ENCODE results near the gene SATB2. TPM values are rescaled to one million over a fixed set of nuclear protein-coding genes. Genes with fewer than 3 reads are reported as not detected.
A peak's percentile ranks its signal among the peaks of the same experiment; 100 is the strongest.

The SATB2 gene
- total RNA-seq: under 1 TPM in 1 of 2 experiments, not detected in 1; 0.14 TPM

DNA sequence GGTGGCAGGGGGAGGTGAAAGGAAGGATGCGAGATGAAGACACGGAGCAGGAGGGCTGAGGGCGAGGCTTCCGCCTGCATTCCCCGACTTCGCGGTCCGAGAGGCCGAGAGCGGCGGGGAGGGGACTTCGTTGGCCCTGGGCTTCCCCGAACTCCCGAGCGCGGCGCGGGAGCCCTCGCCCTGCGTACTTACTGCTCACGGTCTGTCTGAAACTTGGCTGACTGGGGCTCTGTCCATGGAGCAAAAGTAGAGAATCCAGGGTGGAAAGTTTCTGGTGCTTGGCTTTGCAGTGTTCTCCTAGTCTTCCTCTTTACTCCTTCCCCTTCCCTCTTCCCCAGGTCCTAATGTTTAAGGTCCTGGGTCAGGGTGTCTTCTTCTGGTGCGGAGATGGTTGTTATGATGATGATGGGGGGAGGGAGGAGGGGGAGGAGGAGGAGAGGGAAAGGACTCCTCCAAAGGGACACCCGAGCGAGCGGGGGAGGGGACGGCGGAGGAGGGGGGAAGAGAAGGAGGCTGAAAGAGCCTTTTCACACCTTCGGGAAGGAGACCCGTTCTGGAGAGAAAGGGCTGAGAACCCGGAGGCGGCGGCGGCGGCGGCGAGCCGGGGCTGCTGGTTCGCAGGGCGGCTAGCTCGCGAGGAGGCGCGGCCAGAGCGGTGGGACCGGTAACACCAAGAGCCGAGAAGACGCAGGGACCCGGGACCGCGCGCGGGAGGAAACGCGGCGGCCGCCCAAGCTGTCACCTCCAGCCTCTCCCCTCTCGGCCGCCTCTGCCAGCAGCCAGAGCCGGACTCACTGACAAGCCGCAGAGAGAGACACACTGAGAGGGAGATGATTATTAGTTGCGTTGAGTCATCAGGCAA is at the start of gene SATB2:
TSS of gene SATB2 (minus strand) at position 793 of the 862 bp plus-strand sequence. CDS start 1,902 bp downstream, outside the sequence.
- H3K36me3 Mint-ChIP-seq (ENCODE audit: low read depth): no peaks in the 10 kb centered on the region
- DNase-seq (peak; percentile 45), ATAC-seq (peak; percentile 60)
- peaks cover 22% of the 10 kb centered on the region for H3K4me1 Mint-ChIP-seq (ENCODE audit: low read depth)
- H3K9me3 Mint-ChIP-seq: no peaks in the 10 kb centered on the region
- peaks cover 53% of the 10 kb centered on the region for H3K27me3 Mint-ChIP-seq
- CTCF ChIA-PET: interaction anchor here (1.0 kb wide), 1 partner anchor 7 kb away, joined by 4 read pairs; no protein-coding TSS in a partner anchor
- peak within 1 kb of the TSS; percentile 83 for H3K4me3 Mint-ChIP-seq
- no peak within 1 kb of the TSS for H3K27ac Mint-ChIP-seq
- intact Hi-C loops (cut with micrococcal nuclease): no loop called here
- POLR2A ChIA-PET: no interaction called here
- TF ChIP-seq, protein P1, sequence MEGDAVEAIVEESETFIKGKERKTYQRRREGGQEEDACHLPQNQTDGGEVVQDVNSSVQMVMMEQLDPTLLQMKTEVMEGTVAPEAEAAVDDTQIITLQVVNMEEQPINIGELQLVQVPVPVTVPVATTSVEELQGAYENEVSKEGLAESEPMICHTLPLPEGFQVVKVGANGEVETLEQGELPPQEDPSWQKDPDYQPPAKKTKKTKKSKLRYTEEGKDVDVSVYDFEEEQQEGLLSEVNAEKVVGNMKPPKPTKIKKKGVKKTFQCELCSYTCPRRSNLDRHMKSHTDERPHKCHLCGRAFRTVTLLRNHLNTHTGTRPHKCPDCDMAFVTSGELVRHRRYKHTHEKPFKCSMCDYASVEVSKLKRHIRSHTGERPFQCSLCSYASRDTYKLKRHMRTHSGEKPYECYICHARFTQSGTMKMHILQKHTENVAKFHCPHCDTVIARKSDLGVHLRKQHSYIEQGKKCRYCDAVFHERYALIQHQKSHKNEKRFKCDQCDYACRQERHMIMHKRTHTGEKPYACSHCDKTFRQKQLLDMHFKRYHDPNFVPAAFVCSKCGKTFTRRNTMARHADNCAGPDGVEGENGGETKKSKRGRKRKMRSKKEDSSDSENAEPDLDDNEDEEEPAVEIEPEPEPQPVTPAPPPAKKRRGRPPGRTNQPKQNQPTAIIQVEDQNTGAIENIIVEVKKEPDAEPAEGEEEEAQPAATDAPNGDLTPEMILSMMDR (IDR thresholded peaks at IDR 0.05): no peak

DNA sequence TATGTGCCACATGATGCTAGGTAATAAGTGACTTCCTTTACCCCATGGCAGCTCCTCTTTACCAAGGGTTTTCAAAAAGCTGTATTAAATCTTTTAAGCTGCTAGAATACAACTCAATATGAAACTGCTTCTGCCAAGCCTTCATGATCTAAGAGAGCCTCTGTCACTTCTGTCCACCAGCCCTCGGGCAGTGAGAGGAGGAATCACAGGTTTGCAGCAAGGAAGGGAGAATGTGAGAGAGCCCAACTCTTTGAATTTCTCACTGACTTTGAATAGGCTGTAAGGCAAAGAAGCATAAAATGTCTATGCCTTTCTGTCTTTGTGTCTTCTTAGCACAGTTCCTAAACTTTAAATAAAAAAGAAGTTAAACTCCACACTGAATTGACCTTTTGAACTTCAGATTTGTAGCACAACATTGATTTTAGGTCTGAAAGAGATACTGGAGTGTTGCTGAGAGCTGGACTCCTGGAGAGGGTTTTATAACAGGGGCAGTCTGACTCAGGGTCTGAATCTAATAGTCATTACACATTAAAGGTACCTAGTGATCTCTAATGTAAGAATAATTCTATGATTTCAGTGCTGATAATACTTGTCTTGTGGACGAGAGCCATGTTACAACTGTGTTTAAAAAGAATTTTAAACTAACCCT is 48.1 kb upstream of the SATB2 start:
- TF ChIP-seq, protein P1 (IDR thresholded peaks at IDR 0.05): no peak
- H3K9me3 Mint-ChIP-seq: no peaks in the 10 kb centered on the region
- intact Hi-C loops (cut with micrococcal nuclease): no loop called here
- no peak overlapping the region for H3K27ac Mint-ChIP-seq
- H3K36me3 Mint-ChIP-seq (ENCODE audit: low read depth): no peaks in the 10 kb centered on the region
- no peak overlapping the region for H3K4me3 Mint-ChIP-seq
- no peaks in the 10 kb centered on the region for H3K4me1 Mint-ChIP-seq (ENCODE audit: low read depth)
- ChIA-PET POLR2A (no interaction called here), CTCF (interaction anchor here (1.0 kb wide), 1 partner anchor 17 kb away, joined by 4 read pairs; no protein-coding TSS in a partner anchor)
- H3K27me3 Mint-ChIP-seq: peaks cover 9% of the 10 kb centered on the region
- no peak for ATAC-seq
- DNase-seq: no peak

DNA sequence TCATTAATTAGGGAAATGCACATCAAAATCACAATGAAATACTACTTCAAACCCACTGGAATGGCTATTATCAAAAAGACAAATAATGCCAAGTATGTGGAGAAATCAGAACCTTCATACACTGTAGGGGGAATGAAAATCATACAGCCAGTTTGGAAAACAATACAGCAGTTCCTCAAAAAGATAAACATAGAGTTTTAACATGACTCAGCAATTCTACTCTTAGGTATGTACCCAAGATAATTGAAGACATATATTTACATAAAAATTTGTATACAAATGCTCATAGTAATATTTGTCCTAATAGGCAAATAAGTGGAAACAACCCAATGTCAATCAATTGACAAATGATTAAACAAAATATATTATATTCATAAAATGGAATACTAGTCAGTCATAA is 45.4 kb upstream of the SATB2 start:
- no peaks in the 10 kb centered on the region for H3K9me3 Mint-ChIP-seq
- intact Hi-C loops (cut with micrococcal nuclease): no loop called here
- no peaks in the 10 kb centered on the region for H3K36me3 Mint-ChIP-seq (ENCODE audit: low read depth)
- no peak for DNase-seq
- ATAC-seq: no peak
- no peak overlapping the region for H3K4me3 Mint-ChIP-seq
- no peaks in the 10 kb centered on the region for H3K4me1 Mint-ChIP-seq (ENCODE audit: low read depth)
- POLR2A ChIA-PET: no interaction called here
- TF ChIP-seq, protein P1 (IDR thresholded peaks at IDR 0.05): no peak
- H3K27me3 Mint-ChIP-seq: peaks cover 2% of the 10 kb centered on the region
- CTCF ChIA-PET: no interaction called here
- no peak overlapping the region for H3K27ac Mint-ChIP-seq

DNA sequence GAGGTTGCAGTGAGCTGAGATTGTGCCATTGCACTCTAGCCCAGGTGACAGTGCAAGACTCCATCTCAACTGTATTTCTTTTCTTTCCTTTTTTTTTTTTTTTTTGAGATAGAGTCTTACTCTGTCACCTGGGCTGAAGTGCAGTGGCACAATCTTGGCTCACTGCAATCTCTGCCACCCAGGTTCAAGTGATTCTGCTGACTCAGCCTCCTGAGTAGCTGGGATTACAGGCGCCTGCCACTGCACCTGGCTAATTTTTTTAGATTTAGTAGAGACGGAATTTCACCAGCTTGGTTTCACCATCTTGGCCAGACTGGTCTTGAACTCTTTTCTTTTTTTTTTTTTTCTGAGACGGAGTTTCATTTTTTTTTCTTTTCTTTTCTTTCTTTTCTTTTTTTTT is 41.3 kb upstream of the SATB2 start:
- TF ChIP-seq, protein P1 (IDR thresholded peaks at IDR 0.05): no peak
- intact Hi-C loops (cut with micrococcal nuclease): no loop called here
- DNase-seq: no peak
- Mint-ChIP-seq H3K9me3 (no peaks in the 10 kb centered on the region), H3K27ac (no peak overlapping the region), H3K4me1 (ENCODE audit: low read depth) (no peaks in the 10 kb centered on the region), H3K36me3 (ENCODE audit: low read depth) (no peaks in the 10 kb centered on the region), H3K27me3 (peaks cover 7% of the 10 kb centered on the region), H3K4me3 (no peak overlapping the region)
- POLR2A ChIA-PET: no interaction called here
- no peak for ATAC-seq
- CTCF ChIA-PET: no interaction called here

DNA sequence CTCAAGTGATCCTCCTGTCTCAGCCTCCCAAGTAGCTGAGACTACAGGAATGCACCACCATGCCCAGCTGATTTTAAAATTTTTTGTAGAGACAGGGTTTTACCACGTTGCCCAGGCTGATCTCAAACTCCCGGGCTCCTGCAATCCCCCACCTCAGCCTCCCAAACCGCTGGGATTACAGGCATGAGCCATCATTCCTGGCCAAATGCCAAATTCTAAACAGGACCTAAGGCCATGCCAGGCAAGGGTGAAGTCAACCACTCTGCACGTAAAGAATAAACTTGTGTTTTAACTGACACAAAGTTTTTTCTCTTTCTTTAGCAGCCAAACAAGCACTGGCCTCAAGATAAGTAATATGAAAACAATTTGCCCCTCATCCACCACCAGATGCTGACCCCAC is 37.4 kb upstream of the SATB2 start:
- no peaks in the 10 kb centered on the region for H3K9me3 Mint-ChIP-seq
- no peak for ATAC-seq
- H3K4me3 Mint-ChIP-seq: no peak overlapping the region
- intact Hi-C loops (cut with micrococcal nuclease): no loop called here
- DNase-seq: no peak
- ChIA-PET CTCF (no interaction called here), POLR2A (no interaction called here)
- no peaks in the 10 kb centered on the region for H3K36me3 Mint-ChIP-seq (ENCODE audit: low read depth)
- no peaks in the 10 kb centered on the region for H3K4me1 Mint-ChIP-seq (ENCODE audit: low read depth)
- TF ChIP-seq, protein P1 (IDR thresholded peaks at IDR 0.05): no peak
- H3K27ac Mint-ChIP-seq: no peak overlapping the region
- peaks cover 9% of the 10 kb centered on the region for H3K27me3 Mint-ChIP-seq

Measured in activated CD8-positive, alpha-beta T cell treated with anti-CD3 and anti-CD28 coated beads for 36 hours (primary cell).